Astrocyte (in vitro differentiated cells and primary cell): ENCODE measurements around the gene UNC79. TPM values are rescaled to one million over a fixed set of nuclear protein-coding genes. Genes with fewer than 3 reads are reported as not detected.

Experiments
- DNase-seq: peaks from one replicate; pipeline ENCODE4 v3.0.0-alpha.2; 2010; ENCODE audit warnings: low read depth
- FAIRE-seq: peaks from 2 replicates; lab custom pipeline; 2011; peaks lifted over from hg19 to GRCh38; lab: Jason Lieb, UNC
- H2AFZ ChIP-seq: 2 replicates; pipeline ENCODE4 v1.6.0; 2012; ENCODE audit warnings: low read depth, low read length, inconsistent platforms
- H3K27ac ChIP-seq: 2 replicates; pipeline ENCODE4 v1.5.1; 2011; ENCODE audit warnings: low read depth, low read length, inconsistent platforms
- H3K27me3 ChIP-seq: 2 replicates; pipeline ENCODE4 v1.6.0; 2011; ENCODE audit warnings: low read length, inconsistent platforms; ENCODE audit not compliant: insufficient read depth
- H3K36me3 ChIP-seq: 2 replicates; pipeline ENCODE4 v1.5.1; 2011; ENCODE audit warnings: low read length, inconsistent platforms; ENCODE audit not compliant: insufficient read depth
- H3K4me1 ChIP-seq: 2 replicates; pipeline ENCODE4 v1.5.1; 2011; ENCODE audit warnings: low read length, inconsistent platforms; ENCODE audit not compliant: insufficient read depth
- H3K4me2 ChIP-seq: 2 replicates; pipeline ENCODE4 v1.6.0; 2012; ENCODE audit warnings: low read length, inconsistent platforms
- H3K4me3 ChIP-seq: 2 replicates; pipeline ENCODE4 v1.5.1; 2011; ENCODE audit warnings: low read depth, mild to moderate bottlenecking, low read length, inconsistent platforms; ENCODE audit not compliant: insufficient read depth
- H3K79me2 ChIP-seq: 2 replicates; pipeline ENCODE4 v1.6.0; 2012; ENCODE audit warnings: mild to moderate bottlenecking, low read length, inconsistent platforms; ENCODE audit not compliant: insufficient read depth
- H3K9ac ChIP-seq: 2 replicates; pipeline ENCODE4 v1.6.0; 2012; ENCODE audit warnings: mild to moderate bottlenecking, low read length, inconsistent platforms
- H3K9me3 ChIP-seq: 2 replicates; pipeline ENCODE4 v1.5.1; 2012; ENCODE audit warnings: low read depth, mild to moderate bottlenecking, low read length, inconsistent platforms; ENCODE audit not compliant: insufficient read depth
- H4K20me1 ChIP-seq: 2 replicates; pipeline ENCODE4 v1.6.0; 2012; ENCODE audit warnings: low read length, inconsistent platforms; ENCODE audit not compliant: insufficient read depth
- H3K27ac Mint-ChIP-seq: one replicate; pipeline ENCODE4 v1.8.0; 2021; ENCODE audit warnings: mild to moderate bottlenecking, mixed read lengths; ENCODE audit not compliant: unreplicated experiment
- H3K27me3 Mint-ChIP-seq: one replicate; pipeline ENCODE4 v1.8.0; 2021; ENCODE audit warnings: low read depth, mixed read lengths; ENCODE audit not compliant: unreplicated experiment
- H3K36me3 Mint-ChIP-seq: one replicate; pipeline ENCODE4 v1.8.0; 2021; ENCODE audit warnings: low read depth, mixed read lengths; ENCODE audit not compliant: unreplicated experiment
- H3K4me1 Mint-ChIP-seq: one replicate; pipeline ENCODE4 v1.8.0; 2021; ENCODE audit warnings: low read depth, mixed read lengths; ENCODE audit not compliant: unreplicated experiment
- H3K4me3 Mint-ChIP-seq: one replicate; pipeline ENCODE4 v1.8.0; 2021; ENCODE audit warnings: mild to moderate bottlenecking, moderate library complexity, mixed read lengths; ENCODE audit not compliant: unreplicated experiment
- H3K9me3 Mint-ChIP-seq: one replicate; pipeline ENCODE4 v1.8.0; 2021; ENCODE audit warnings: mild to moderate bottlenecking, mixed read lengths; ENCODE audit not compliant: unreplicated experiment
- EZH2 ChIP-seq: IDR thresholded peaks from 2 replicates; pipeline ENCODE4 v1.6.1; 2012; ENCODE audit warnings: mild to moderate bottlenecking, low read length, inconsistent platforms; ENCODE audit not compliant: insufficient read depth
- total RNA-seq: library from RNA; stranded (reverse); gene quantifications from 2 replicates; pipeline ENCODE4 v1.2.1, GENCODE V29; 2021
- TF ChIP-seq, protein P1 (sequence below): IDR thresholded peaks from 2 replicates; pipeline ENCODE4 v1.5.1; 2011; ENCODE audit warnings: low read depth, mild to moderate bottlenecking, inconsistent platforms, low read length, moderate library complexity; ENCODE audit not compliant: insufficient read depth

The UNC79 gene
- total RNA-seq, 1 donor from 2014 or later: 0.66 TPM

DNA sequence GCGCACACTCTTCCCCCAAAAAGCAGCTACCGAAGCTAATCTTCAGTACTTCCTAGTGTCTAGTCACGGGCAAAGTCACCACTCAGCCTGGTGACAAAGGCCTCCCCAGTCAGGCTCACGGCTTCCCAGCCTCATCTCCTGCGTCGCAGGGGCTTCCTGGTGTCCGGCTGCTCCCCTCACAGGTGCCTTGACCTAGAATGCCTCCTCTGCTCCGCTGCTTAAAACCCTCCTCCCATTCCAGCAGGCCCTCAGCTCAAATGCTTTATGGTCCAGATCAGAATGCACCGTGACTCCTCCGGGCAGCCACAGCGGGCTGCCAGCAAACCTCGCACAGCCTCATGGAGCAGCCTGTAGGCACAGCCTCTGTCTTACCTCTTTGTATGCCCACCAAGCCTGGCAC is 304.5 kb downstream of the UNC79 start:
- H3K4me3 ChIP-seq: no peak overlapping the region
- Mint-ChIP-seq H3K27ac (no peak overlapping the region), H3K9me3 (peaks cover 8% of the 10 kb centered on the region), H3K4me3 (no peak overlapping the region), H3K4me1 (no peaks in the 10 kb centered on the region), H3K27me3 (peaks cover 23% of the 10 kb centered on the region), H3K36me3 (no peaks in the 10 kb centered on the region)
- H3K27me3 ChIP-seq: peaks cover 2% of the 10 kb centered on the region
- no peaks in the 10 kb centered on the region for H3K36me3 ChIP-seq
- TF ChIP-seq EZH2: no peak
- TF ChIP-seq, protein P1, sequence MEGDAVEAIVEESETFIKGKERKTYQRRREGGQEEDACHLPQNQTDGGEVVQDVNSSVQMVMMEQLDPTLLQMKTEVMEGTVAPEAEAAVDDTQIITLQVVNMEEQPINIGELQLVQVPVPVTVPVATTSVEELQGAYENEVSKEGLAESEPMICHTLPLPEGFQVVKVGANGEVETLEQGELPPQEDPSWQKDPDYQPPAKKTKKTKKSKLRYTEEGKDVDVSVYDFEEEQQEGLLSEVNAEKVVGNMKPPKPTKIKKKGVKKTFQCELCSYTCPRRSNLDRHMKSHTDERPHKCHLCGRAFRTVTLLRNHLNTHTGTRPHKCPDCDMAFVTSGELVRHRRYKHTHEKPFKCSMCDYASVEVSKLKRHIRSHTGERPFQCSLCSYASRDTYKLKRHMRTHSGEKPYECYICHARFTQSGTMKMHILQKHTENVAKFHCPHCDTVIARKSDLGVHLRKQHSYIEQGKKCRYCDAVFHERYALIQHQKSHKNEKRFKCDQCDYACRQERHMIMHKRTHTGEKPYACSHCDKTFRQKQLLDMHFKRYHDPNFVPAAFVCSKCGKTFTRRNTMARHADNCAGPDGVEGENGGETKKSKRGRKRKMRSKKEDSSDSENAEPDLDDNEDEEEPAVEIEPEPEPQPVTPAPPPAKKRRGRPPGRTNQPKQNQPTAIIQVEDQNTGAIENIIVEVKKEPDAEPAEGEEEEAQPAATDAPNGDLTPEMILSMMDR: no peak
- H3K79me2 ChIP-seq: no peaks in the 10 kb centered on the region
- H2AFZ ChIP-seq: no peak overlapping the region
- H3K4me1 ChIP-seq: no peaks in the 10 kb centered on the region
- no peak overlapping the region for H3K9ac ChIP-seq
- H3K9me3 ChIP-seq: no peaks in the 10 kb centered on the region
- DNase-seq: no peak
- no peak overlapping the region for H3K4me2 ChIP-seq
- no peak for FAIRE-seq
- no peak overlapping the region for H3K27ac ChIP-seq
- no peaks in the 10 kb centered on the region for H4K20me1 ChIP-seq

DNA sequence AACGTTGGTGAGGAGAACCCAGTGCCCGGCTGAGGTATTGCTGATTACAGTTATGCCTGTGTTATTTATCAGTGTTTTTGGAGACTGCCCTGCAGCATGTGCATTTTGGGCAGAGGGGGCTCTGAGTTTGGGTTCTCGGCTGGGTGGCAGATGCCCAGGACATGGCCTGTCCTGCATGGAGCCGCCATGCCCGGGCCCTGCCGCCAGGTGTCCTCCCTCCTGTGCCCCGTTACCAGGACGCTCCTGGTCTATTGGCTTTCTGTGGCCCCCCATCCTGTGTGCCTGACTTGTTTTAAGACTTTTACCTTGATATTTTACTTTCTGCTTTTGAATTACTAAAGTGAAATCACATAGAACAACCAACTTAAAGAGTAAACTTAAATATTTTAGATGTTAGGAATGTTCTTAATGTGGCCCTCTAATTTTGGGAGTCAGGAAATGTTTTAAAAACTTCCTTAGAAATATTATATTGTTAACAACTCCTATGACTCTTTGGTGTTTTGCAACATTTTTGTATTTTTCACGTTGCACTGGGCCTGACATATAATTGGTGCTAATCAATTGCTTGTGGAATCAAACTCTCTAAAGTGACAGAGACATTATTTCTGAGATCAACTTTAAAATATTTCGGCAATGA is 305.8 kb downstream of the UNC79 start:
- FAIRE-seq (no peak), DNase-seq (no peak)
- Histone ChIP-seq H3K9ac (no peak overlapping the region), H3K36me3 (no peaks in the 10 kb centered on the region), H3K27me3 (peaks cover under 1% of the 10 kb centered on the region), H2AFZ (no peak overlapping the region), H3K9me3 (no peaks in the 10 kb centered on the region), H3K4me3 (no peak overlapping the region), H4K20me1 (no peaks in the 10 kb centered on the region), H3K4me1 (no peaks in the 10 kb centered on the region), H3K4me2 (no peak overlapping the region), H3K79me2 (no peaks in the 10 kb centered on the region), H3K27ac (no peak overlapping the region)
- H3K9me3 Mint-ChIP-seq: peaks cover 5% of the 10 kb centered on the region
- H3K4me3 Mint-ChIP-seq: no peak overlapping the region
- no peaks in the 10 kb centered on the region for H3K4me1 Mint-ChIP-seq
- H3K36me3 Mint-ChIP-seq: no peaks in the 10 kb centered on the region
- H3K27ac Mint-ChIP-seq: no peak overlapping the region
- H3K27me3 Mint-ChIP-seq: peaks cover 26% of the 10 kb centered on the region
- TF ChIP-seq EZH2: no peak
- TF ChIP-seq, protein P1: no peak

DNA sequence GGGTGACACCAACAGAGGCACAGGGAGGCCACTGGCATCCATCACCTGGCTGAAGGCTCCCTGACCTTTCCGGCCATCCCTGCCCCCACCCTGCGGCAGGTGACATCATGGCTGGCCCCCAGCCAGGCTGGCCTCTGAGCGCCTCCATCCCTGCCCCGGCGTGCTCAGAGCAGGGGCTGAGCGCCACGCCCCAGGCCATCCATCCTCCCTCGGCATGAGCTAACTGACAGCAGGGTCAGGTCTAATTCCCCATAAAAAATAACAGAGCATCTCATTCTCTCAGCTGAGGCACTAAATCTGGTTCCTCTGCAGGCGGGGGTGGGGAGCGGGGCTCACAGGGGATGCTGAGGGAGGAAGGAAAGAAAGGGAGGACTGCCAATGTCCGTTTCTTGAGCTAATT is 306.9 kb downstream of the UNC79 start:
- no peak overlapping the region for H3K27ac Mint-ChIP-seq
- no peaks in the 10 kb centered on the region for H3K4me1 Mint-ChIP-seq

More for the DNA sequence above, 306.9 kb downstream of the UNC79 start:
- H3K27ac ChIP-seq: no peak overlapping the region
- H3K79me2 ChIP-seq: no peaks in the 10 kb centered on the region
- no peaks in the 10 kb centered on the region for H4K20me1 ChIP-seq
- Mint-ChIP-seq H3K27me3 (peaks cover 33% of the 10 kb centered on the region), H3K4me3 (no peak overlapping the region), H3K36me3 (no peaks in the 10 kb centered on the region), H3K9me3 (peaks cover 5% of the 10 kb centered on the region)
- H3K4me3 ChIP-seq: no peak overlapping the region
- H3K9ac ChIP-seq: no peak overlapping the region
- DNase-seq (no peak), FAIRE-seq (no peak)
- H3K4me1 ChIP-seq: no peaks in the 10 kb centered on the region
- H3K4me2 ChIP-seq: no peak overlapping the region
- H3K36me3 ChIP-seq: no peaks in the 10 kb centered on the region
- no peaks in the 10 kb centered on the region for H3K9me3 ChIP-seq
- no peak for TF ChIP-seq EZH2
- TF ChIP-seq, protein P1: no peak
- H3K27me3 ChIP-seq: no peaks in the 10 kb centered on the region
- no peak overlapping the region for H2AFZ ChIP-seq
